Measurements from ENCODE around the gene NEUROG2.
"Not testable (repeated sequence)": the region's sequence is repeated elsewhere in the genome, so short reads cannot be mapped to it uniquely, and the experiment has no call there.

Gene NEUROG2

GRCh38 chr4:112516066-112516470 is at the start of gene NEUROG2:
Gene NEUROG2, minus strand, starts transcription at chr4:112516180. Its CDS starts 705 bp downstream, at chr4:112515475.
- no peak for DNase-seq

GRCh38 chr4:112564706-112565270 is 48.8 kb upstream of the NEUROG2 start:
- no peak for DNase-seq

GRCh38 chr4:112563431-112564200 is 47.6 kb upstream of the NEUROG2 start:
- DNase-seq = no peak

- DNase-seq = no peak
Observed at GRCh38 chr4:112562254-112562879, 46.4 kb upstream of the NEUROG2 start.

- DNase-seq = no peak
Observed at GRCh38 chr4:112560084-112560483, 44.1 kb upstream of the NEUROG2 start.

GRCh38 chr4:112559053-112559452 is 43.1 kb upstream of the NEUROG2 start:
- DNase-seq = no peak

GRCh38 chr4:112557676-112558411 is 41.9 kb upstream of the NEUROG2 start:
- no peak for DNase-seq

GRCh38 chr4:112554271-112554670 is 38.3 kb upstream of the NEUROG2 start:
- not testable (repeated sequence) for DNase-seq

GRCh38 chr4:112552668-112553067 is 36.7 kb upstream of the NEUROG2 start:
- DNase-seq = no peak

GRCh38 chr4:112550728-112551127 is 34.7 kb upstream of the NEUROG2 start:
- DNase-seq = no peak

- DNase-seq = no peak
Observed at GRCh38 chr4:112546476-112546875, 30.5 kb upstream of the NEUROG2 start.

GRCh38 chr4:112545346-112545745 is 29.4 kb upstream of the NEUROG2 start:
- DNase-seq = no peak

GRCh38 chr4:112540695-112541094 is 24.7 kb upstream of the NEUROG2 start:
- DNase-seq = no peak

- no peak for DNase-seq
Observed at GRCh38 chr4:112536123-112536522, 20.1 kb upstream of the NEUROG2 start.

GRCh38 chr4:112532267-112532666 is 16.3 kb upstream of the NEUROG2 start:
- no peak for DNase-seq

- DNase-seq = no peak
Observed at GRCh38 chr4:112531146-112531545, 15.2 kb upstream of the NEUROG2 start.

GRCh38 chr4:112526061-112526460 is 10.1 kb upstream of the NEUROG2 start:
- DNase-seq = no peak

GRCh38 chr4:112523764-112524505 is 8.0 kb upstream of the NEUROG2 start:
- DNase-seq = no peak

GRCh38 chr4:112523008-112523721 is 7.2 kb upstream of the NEUROG2 start:
- DNase-seq = no peak

- not testable (repeated sequence) for DNase-seq
Observed at GRCh38 chr4:112522431-112522830, 6.5 kb upstream of the NEUROG2 start.

GRCh38 chr4:112521123-112522023 is 5.4 kb upstream of the NEUROG2 start:
- DNase-seq = no peak

All from NCI-H2081 treated with DMSO at 0.1 percent for 48 hours (cell line).